Natural killer cell (primary cell): Measurements from ENCODE around the gene GLE1. TPM values are rescaled to one million over a fixed set of nuclear protein-coding genes. Genes with fewer than 3 reads are reported as not detected.

ENCODE experiments used
- ATAC-seq, 3 donors: fragments of 150-1000 bp in 2 of 3; fragments of 200-7000 bp in 1 of 3; cut with Tn5 transposase; 1 replicate in 1 of 3; 2 replicates in 2 of 3; pipeline ENCODE4 v1.10.0; 2021; ENCODE audit warnings: mild to moderate bottlenecking in 2 of 3, moderate library complexity in 2 of 3
- DNase-seq, 2 donors: peaks; one replicate each; pipeline versions ENCODE4 v3.0.0 to v3.0.0-alpha.2; 2013 to 2021; ENCODE audit warnings: mixed read lengths in 1 of 2
- H3K27ac ChIP-seq: one replicate; pipeline ENCODE4 v1.5.1; 2013; ENCODE audit warnings: mild to moderate bottlenecking, low read length
- H3K27me3 ChIP-seq: one replicate; pipeline ENCODE4 v1.6.1; 2013; ENCODE audit warnings: low read length; ENCODE audit not compliant: control insufficient read depth, insufficient read depth
- H3K36me3 ChIP-seq: one replicate; pipeline ENCODE4 v1.6.1; 2013; ENCODE audit warnings: low read length; ENCODE audit not compliant: control insufficient read depth, insufficient read depth
- H3K4me1 ChIP-seq: one replicate; pipeline ENCODE4 v1.6.1; 2013; ENCODE audit warnings: low read length; ENCODE audit not compliant: control insufficient read depth, insufficient read depth
- H3K4me3 ChIP-seq: one replicate; pipeline ENCODE4 v1.5.1; 2013; ENCODE audit warnings: low read length
- H3K9me3 ChIP-seq: one replicate; pipeline ENCODE4 v1.6.1; 2013; ENCODE audit warnings: low read length; ENCODE audit not compliant: control insufficient read depth, insufficient read depth
- H3K27ac Mint-ChIP-seq, 2 donors: one replicate each; pipeline ENCODE4 v1.8.0; 2022; ENCODE audit warnings: mild to moderate bottlenecking in 2 of 2, mixed read lengths in 2 of 2, moderate library complexity in 1 of 2
- H3K27me3 Mint-ChIP-seq, 2 donors: one replicate each; pipeline ENCODE4 v1.8.0; 2022; ENCODE audit warnings: low read depth in 2 of 2, mixed read lengths in 2 of 2
- H3K36me3 Mint-ChIP-seq: one replicate; pipeline ENCODE4 v1.8.0; 2022; ENCODE audit warnings: mixed read lengths
- H3K4me1 Mint-ChIP-seq, 2 donors: one replicate each; pipeline ENCODE4 v1.8.0; 2022; ENCODE audit warnings: mixed read lengths in 2 of 2
- H3K4me3 Mint-ChIP-seq: one replicate; pipeline ENCODE4 v1.8.0; 2022; ENCODE audit warnings: mild to moderate bottlenecking, moderate library complexity, mixed read lengths
- H3K9me3 Mint-ChIP-seq, 2 donors: one replicate each; pipeline ENCODE4 v1.8.0; 2022; ENCODE audit warnings: mixed read lengths in 2 of 2
- CTCF ChIP-seq: fragments of 200-600 bp; IDR thresholded peaks from one replicate; pipeline ENCODE4 v1.8.0; 2022; ENCODE audit warnings: antibody characterized with exemption
- WGBS: methylation state at CpG from one replicate; pipeline ENCODE4 v1.1.7; 2013; ENCODE audit warnings: missing lambda C conversion rate; ENCODE audit not compliant: insufficient coverage; 5-methylcytosine and 5-hydroxymethylcytosine counted together
- intact Hi-C: fragments of 100-400 bp; cut with micrococcal nuclease; formaldehyde crosslinking; loops from one replicate; pipeline ENCODE4 v1.14.2; 2022
- total RNA-seq, 4 donors: library from RNA; stranded (reverse); fragments of 120-200 nt in 1 of 4; gene quantifications; one replicate each; pipeline versions ENCODE4 v1.2.3 to v1.2.4, GENCODE V29; 2013 to 2022

GLE1 gene
- total RNA-seq, 3 donors from 2014 or later (not counting 1 experiment from before 2014, with no cell fraction given): 21.2 to 33.3 (median 23.3) TPM

GRCh38 chr9:128495296-128495695 is 9.2 kb upstream of the GLE1 start:
- H3K4me3 ChIP-seq: no peak overlapping the region
- no peaks in the 10 kb centered on the region for H3K4me1 ChIP-seq
- TF ChIP-seq CTCF: no peak
- no peaks in the 10 kb centered on the region for H3K4me1 Mint-ChIP-seq
- H3K36me3 Mint-ChIP-seq: peaks cover 17% of the 10 kb centered on the region
- H3K9me3 ChIP-seq: no peaks in the 10 kb centered on the region
- no peak overlapping the region for H3K4me3 Mint-ChIP-seq
- H3K27ac Mint-ChIP-seq: no peak overlapping the region
- ATAC-seq: no peak
- H3K27ac ChIP-seq: no peak overlapping the region
- no peaks in the 10 kb centered on the region for H3K27me3 ChIP-seq
- no peak for DNase-seq
- intact Hi-C loops: no loop called here
- H3K27me3 Mint-ChIP-seq: no peaks in the 10 kb centered on the region
- H3K9me3 Mint-ChIP-seq: no peaks in the 10 kb centered on the region
- WGBS: 13% methylated on average over 1 of the region's 1 CpG
- peaks cover 66% of the 10 kb centered on the region for H3K36me3 ChIP-seq

GRCh38 chr9:128495804-128496417 is 8.6 kb upstream of the GLE1 start:
- no peaks in the 10 kb centered on the region for H3K27me3 Mint-ChIP-seq
- peaks cover 62% of the 10 kb centered on the region for H3K36me3 ChIP-seq
- no peak overlapping the region for H3K4me3 Mint-ChIP-seq

GRCh38 chr9:128497824-128498610 is 6.5 kb upstream of the GLE1 start:
- ATAC-seq (no peak), DNase-seq (no peak)
- no peak overlapping the region for H3K4me3 ChIP-seq
- no peaks in the 10 kb centered on the region for H3K4me1 ChIP-seq
- Mint-ChIP-seq H3K4me3 (no peak overlapping the region), H3K27me3 (no peaks in the 10 kb centered on the region), H3K9me3 (no peaks in the 10 kb centered on the region), H3K4me1 (no peaks in the 10 kb centered on the region), H3K36me3 (peaks cover 17% of the 10 kb centered on the region), H3K27ac (no peak overlapping the region)
- TF ChIP-seq CTCF: no peak
- H3K36me3 ChIP-seq: peaks cover 58% of the 10 kb centered on the region
- no peaks in the 10 kb centered on the region for H3K27me3 ChIP-seq
- H3K9me3 ChIP-seq: no peaks in the 10 kb centered on the region
- intact Hi-C loops: no loop called here
- H3K27ac ChIP-seq: no peak overlapping the region
- WGBS: 93% methylated on average over 11 of the region's 11 CpGs

More at GRCh38 chr9:128495804-128496417, 8.6 kb upstream of the GLE1 start:
- ATAC-seq: no peak
- Histone ChIP-seq H3K27ac (no peak overlapping the region), H3K4me1 (no peaks in the 10 kb centered on the region), H3K9me3 (no peaks in the 10 kb centered on the region), H3K27me3 (no peaks in the 10 kb centered on the region), H3K4me3 (no peak overlapping the region)
- no peak for TF ChIP-seq CTCF
- Mint-ChIP-seq H3K4me1 (no peaks in the 10 kb centered on the region), H3K27ac (no peak overlapping the region), H3K9me3 (no peaks in the 10 kb centered on the region), H3K36me3 (peaks cover 23% of the 10 kb centered on the region)
- intact Hi-C loops: no loop called here
- WGBS: 88% methylated on average over 6 of the region's 6 CpGs
- DNase-seq: no peak
